Activated CD4-positive, alpha-beta T cell treated with anti-CD3 and anti-CD28 coated beads for 48 hours (primary cell): ENCODE results near the gene CLDN10.
"Not testable (repeated sequence)": the region's sequence is repeated elsewhere in the genome, so short reads cannot be mapped to it uniquely, and the experiment has no call there.

Experiments used
- DNase-seq: peaks from one replicate; pipeline ENCODE4 v3.0.0-alpha.2; 2020

The CLDN10 gene

GRCh38 chr13:95552539-95553441, at the start of gene CLDN10:
Gene CLDN10, plus strand, starts transcription at chr13:95552720. Its CDS starts 34 bp downstream, at chr13:95552754.
- DNase-seq: peak; percentile 15

- DNase-seq: no peak
Measured at GRCh38 chr13:95503662-95504061, 48.9 kb upstream of the CLDN10 start.

- DNase-seq: no peak
Measured at GRCh38 chr13:95505265-95505664, 47.3 kb upstream of the CLDN10 start.

GRCh38 chr13:95505986-95506385, 46.5 kb upstream of the CLDN10 start:
- DNase-seq: no peak

GRCh38 chr13:95507991-95508390, 44.5 kb upstream of the CLDN10 start:
- DNase-seq: no peak

- DNase-seq: no peak
Measured at GRCh38 chr13:95508996-95509395, 43.5 kb upstream of the CLDN10 start.

GRCh38 chr13:95509521-95510310, 42.8 kb upstream of the CLDN10 start:
- DNase-seq: no peak

GRCh38 chr13:95510950-95511349, 41.6 kb upstream of the CLDN10 start:
- DNase-seq: no peak

GRCh38 chr13:95512424-95512823, 40.1 kb upstream of the CLDN10 start:
- no peak for DNase-seq

GRCh38 chr13:95512957-95513356, 39.6 kb upstream of the CLDN10 start:
- DNase-seq: no peak

GRCh38 chr13:95515606-95516005, 36.9 kb upstream of the CLDN10 start:
- DNase-seq: not testable (repeated sequence)

- DNase-seq: no peak
Measured at GRCh38 chr13:95516021-95516420, 36.5 kb upstream of the CLDN10 start.

- DNase-seq: no peak
Measured at GRCh38 chr13:95516492-95516891, 36.0 kb upstream of the CLDN10 start.

GRCh38 chr13:95523598-95523997, 28.9 kb upstream of the CLDN10 start:
- DNase-seq: no peak

GRCh38 chr13:95524264-95524901, 28.1 kb upstream of the CLDN10 start:
- DNase-seq: no peak

GRCh38 chr13:95527955-95528354, 24.6 kb upstream of the CLDN10 start:
- DNase-seq: no peak

- no peak for DNase-seq
Measured at GRCh38 chr13:95530178-95530577, 22.3 kb upstream of the CLDN10 start.

GRCh38 chr13:95533545-95534160, 18.9 kb upstream of the CLDN10 start:
- DNase-seq: no peak

- DNase-seq: peak; percentile 14
Measured at GRCh38 chr13:95535243-95535642, 17.3 kb upstream of the CLDN10 start.

GRCh38 chr13:95536632-95537241, 15.8 kb upstream of the CLDN10 start:
- no peak for DNase-seq

GRCh38 chr13:95540888-95541287, 11.6 kb upstream of the CLDN10 start:
- DNase-seq: no peak

- DNase-seq: no peak
Measured at GRCh38 chr13:95541308-95541707, 11.2 kb upstream of the CLDN10 start.
